Thyroid gland (tissue), 4 donors: ENCODE results near the gene KRTAP5-4. TPM values are rescaled to one million over a fixed set of nuclear protein-coding genes. Genes with fewer than 3 reads are reported as not detected.
"Not testable (repeated sequence)": the region's sequence is repeated elsewhere in the genome, so short reads cannot be mapped to it uniquely, and the experiment has no call there.

Experiments
- DNase-seq, 2 donors: peaks; one replicate each; pipeline ENCODE4 v3.0.0-alpha.2; 2019
- H3K27ac ChIP-seq, 3 donors: fragments of 200-600 bp; sonication (generic); 1 replicate in 2 of 3; 2 replicates in 1 of 3; pipeline ENCODE4 v1.5.1; 2016 to 2019; ENCODE audit warnings: mild to moderate bottlenecking in 1 of 3, moderate library complexity in 1 of 3
- H3K27me3 ChIP-seq: fragments of 200-600 bp; sonication (generic); one replicate; pipeline ENCODE4 v1.5.1; 2019
- H3K36me3 ChIP-seq, 2 donors: fragments of 200-600 bp; sonication (generic); one replicate each; pipeline ENCODE4 v1.5.1; 2016 to 2019
- H3K4me1 ChIP-seq, 2 donors: fragments of 200-600 bp; sonication (generic); one replicate each; pipeline ENCODE4 v1.5.1; 2017 to 2019
- H3K4me3 ChIP-seq, 3 donors: fragments of 200-600 bp; sonication (generic); replicated peaks in 1 of 3; 1 replicate in 2 of 3; 2 replicates in 1 of 3; pipeline ENCODE4 v1.5.1; 2016; ENCODE audit warnings: mild to moderate bottlenecking in 1 of 3
- H3K9me3 ChIP-seq: fragments of 200-600 bp; sonication (generic); one replicate; pipeline ENCODE4 v1.5.1; 2017
- CTCF ChIP-seq, 6 experiments: fragments of 200-600 bp in 3 of 6; fragments of 450-650 bp in 3 of 6; sonication (generic) in 3 of 6; IDR thresholded peaks; one replicate each; pipeline ENCODE4 v1.5.1; 2016 to 2019; ENCODE audit warnings: antibody characterized with exemption in 6 of 6, mild to moderate bottlenecking in 2 of 6, inconsistent platforms in 1 of 6, moderate library complexity in 1 of 6
- POLR2A ChIP-seq, 2 donors: fragments of 450-650 bp; IDR thresholded peaks; one replicate each; pipeline ENCODE4 v1.6.1; 2017; ENCODE audit warnings: antibody characterized with exemption in 2 of 2, mild to moderate bottlenecking in 2 of 2, moderate library complexity in 1 of 2
- WGBS, 2 donors: methylation state at CpG; one replicate each; pipeline ENCODE4 v1.1.5; 2017; 5-methylcytosine and 5-hydroxymethylcytosine counted together
- intact Hi-C: fragments of 100-400 bp; cut with DNase I; formaldehyde crosslinking; loops from one replicate; pipeline ENCODE4 v1.15.1; 2023
- total RNA-seq, 4 donors: library from RNA; depleted of rRNA; stranded (reverse); fragments of >200 nt; gene quantifications; one replicate each; pipeline ENCODE4 v1.2.3, GENCODE V29; 2016

Gene KRTAP5-4
- total RNA-seq, 4 donors from 2014 or later = not detected

GRCh38 chr11:1597994-1598380 lies 24.0 kb downstream of the KRTAP5-4 start, which contains the start of gene KRTAP5-2:
Gene KRTAP5-2, minus strand, starts transcription at chr11:1598294. Its CDS starts 44 bp downstream, at chr11:1598250.
- no peaks in the 10 kb centered on the region for H3K4me1 ChIP-seq
- no peak for DNase-seq
- intact Hi-C loops = no loop called here
- no peak within 1 kb of the TSS for H3K4me3 ChIP-seq
- no peaks in the 10 kb centered on the region for H3K9me3 ChIP-seq
- TF ChIP-seq CTCF (IDR thresholded peaks at IDR 0.05) (no peak), POLR2A (IDR thresholded peaks at IDR 0.05) (no peak)
- H3K27ac ChIP-seq = no peak within 1 kb of the TSS
- H3K36me3 ChIP-seq = no peaks in the 10 kb centered on the region
- H3K27me3 ChIP-seq = no peaks in the 10 kb centered on the region
- 60% methylated on average over 1 of the region's 4 CpGs; no CpG with 5 or more reads in 1 of the 2 donors for WGBS, 2 donors

- no peak overlapping the region for H3K27ac ChIP-seq
- H3K4me3 ChIP-seq = no peak overlapping the region
- no peaks in the 10 kb centered on the region for H3K4me1 ChIP-seq
- no peaks in the 10 kb centered on the region for H3K36me3 ChIP-seq
- no peak for DNase-seq
- 78 to 94% methylated on average over 10 of the region's 10 CpGs for WGBS, 2 donors
- H3K9me3 ChIP-seq = no peaks in the 10 kb centered on the region
- no peaks in the 10 kb centered on the region for H3K27me3 ChIP-seq
- no peak for TF ChIP-seq POLR2A (IDR thresholded peaks at IDR 0.05)
- TF ChIP-seq CTCF (IDR thresholded peaks at IDR 0.05) = no peak
- intact Hi-C loops = no loop called here
Measured at GRCh38 chr11:1597331-1597993, 24.5 kb downstream of the KRTAP5-4 start.

- H3K27me3 ChIP-seq, H3K4me1 ChIP-seq, intact Hi-C loops, H3K4me3 ChIP-seq, H3K27ac ChIP-seq, DNase-seq, H3K9me3 ChIP-seq, H3K36me3 ChIP-seq: not testable (repeated sequence)
- WGBS, 2 donors = 52 to 56% methylated on average over 12 to 18 of the region's 19 CpGs
Measured at GRCh38 chr11:1596576-1597121, 25.3 kb downstream of the KRTAP5-4 start.

- 49 to 58% methylated on average over 11 of the region's 11 CpGs for WGBS, 2 donors
- H3K4me1 ChIP-seq, H3K27me3 ChIP-seq, H3K4me3 ChIP-seq, H3K27ac ChIP-seq, H3K36me3 ChIP-seq, DNase-seq, H3K9me3 ChIP-seq, intact Hi-C loops: not testable (repeated sequence)
Measured at GRCh38 chr11:1595994-1596575, 25.9 kb downstream of the KRTAP5-4 start.

GRCh38 chr11:1592628-1593027 lies 29.3 kb downstream of the KRTAP5-4 start:
- no peaks in the 10 kb centered on the region for H3K36me3 ChIP-seq
- WGBS, 2 donors = 79 to 80% methylated on average over 9 of the region's 9 CpGs
- TF ChIP-seq CTCF (IDR thresholded peaks at IDR 0.05) = no peak
- TF ChIP-seq POLR2A (IDR thresholded peaks at IDR 0.05) = no peak
- H3K9me3 ChIP-seq = no peaks in the 10 kb centered on the region
- intact Hi-C loops = no loop called here
- no peaks in the 10 kb centered on the region for H3K4me1 ChIP-seq
- DNase-seq = no peak
- no peak overlapping the region for H3K27ac ChIP-seq
- no peaks in the 10 kb centered on the region for H3K27me3 ChIP-seq
- H3K4me3 ChIP-seq = no peak overlapping the region

- H3K27me3 ChIP-seq = no peaks in the 10 kb centered on the region
- H3K27ac ChIP-seq = no peak overlapping the region
- WGBS, 2 donors = 87 to 93% methylated on average over 3 to 6 of the region's 6 CpGs
- DNase-seq = no peak
- TF ChIP-seq POLR2A (IDR thresholded peaks at IDR 0.05) (no peak), CTCF (IDR thresholded peaks at IDR 0.05) (no peak)
- no peak overlapping the region for H3K4me3 ChIP-seq
- intact Hi-C loops = no loop called here
- no peaks in the 10 kb centered on the region for H3K4me1 ChIP-seq
- H3K36me3 ChIP-seq = no peaks in the 10 kb centered on the region
- H3K9me3 ChIP-seq = no peaks in the 10 kb centered on the region
Measured at GRCh38 chr11:1589996-1590395, 31.9 kb downstream of the KRTAP5-4 start.

- H3K4me1 ChIP-seq, H3K4me3 ChIP-seq, H3K27ac ChIP-seq, intact Hi-C loops, DNase-seq, H3K27me3 ChIP-seq, H3K36me3 ChIP-seq, H3K9me3 ChIP-seq: not testable (repeated sequence)
- WGBS, 2 donors = 39 to 53% methylated on average over 8 of the region's 10 CpGs
Measured at GRCh38 chr11:1589191-1589963, 32.6 kb downstream of the KRTAP5-4 start.
